K562 (cell line): ENCODE data around the gene SPON2. TPM values are rescaled to one million over a fixed set of nuclear protein-coding genes. Genes with fewer than 3 reads are reported as not detected.
A peak's percentile ranks its signal among the peaks of the same experiment; 100 is the strongest.

Source experiments
- ATAC-seq: fragments of 200-7000 bp; cut with Tn5 transposase; 3 replicates; pipeline ENCODE4 v1.9.1; 2020; ENCODE audit warnings: moderate library complexity
- BruUV-seq: library from RNA; stranded (reverse); fragments of 400-500 nt; replicated peaks from 2 replicates; lab custom pipeline; 2021; lab: Mats Ljungman, UMichigan
- CTCF ChIA-PET: fragments of 300-600 bp; formaldehyde crosslinking; extraction: SDS; loops from one replicate; lab custom pipeline; 2021; ENCODE audit warnings: low intra/inter-chr PET ratio; lab: Yijun Ruan, JAX
- POLR2A ChIA-PET: fragments of 300-600, 350-650 bp; sonication (Branson Sonifier 250); formaldehyde crosslinking; extraction: SDS; loops from one replicate; lab custom pipeline; 2021; ENCODE audit warnings: antibody characterized with exemption, inconsistent platforms; lab: Yijun Ruan, JAX
- DNase-seq, 4 experiments: peaks; one replicate each; pipeline versions ENCODE4 v3.0.0 to v3.0.0-alpha.2; 2011 to 2018; ENCODE audit warnings: low spot score in 3 of 4, mixed read lengths in 3 of 4; ENCODE audit errors: extremely low read depth in 1 of 4
- FAIRE-seq: peaks from 2 replicates; lab custom pipeline; 2011; peaks lifted over from hg19 to GRCh38; lab: Jason Lieb, UNC
- H2AFZ ChIP-seq: 2 replicates; pipeline ENCODE4 v1.6.0; 2011; ENCODE audit warnings: low read depth, low read length, control low read depth, inconsistent platforms
- H3K27ac ChIP-seq: fragments of 200-600 bp; 3 replicates; pipeline ENCODE4 v1.8.0; 2011; ENCODE audit warnings: low read depth, mild to moderate bottlenecking, control low read depth, inconsistent platforms, low read length, moderate library complexity, mixed read lengths; ENCODE audit errors: extremely low read depth
- H3K27me3 ChIP-seq, 2 experiments: fragments of 300-600 bp in 1 of 2; 2 replicates in 1 of 2; 3 replicates in 1 of 2; pipeline versions ENCODE4 v1.6.0 to v1.8.0; 2011; ENCODE audit warnings: inconsistent platforms in 2 of 2, low read length in 2 of 2, mild to moderate bottlenecking in 1 of 2, mixed read lengths in 1 of 2, moderate library complexity in 1 of 2; ENCODE audit not compliant: control insufficient read depth in 2 of 2, insufficient read depth in 2 of 2
- H3K36me3 ChIP-seq: fragments of 300-600 bp; 3 replicates; pipeline ENCODE4 v1.8.0; 2011; ENCODE audit warnings: mild to moderate bottlenecking, low read length, inconsistent platforms; ENCODE audit not compliant: control insufficient read depth, insufficient read depth
- H3K4me1 ChIP-seq, 2 experiments: fragments of 200-600 bp in 1 of 2; replicated peaks in 1 of 2; 2 replicates in 1 of 2; 3 replicates in 1 of 2; pipeline versions ENCODE4 v1.5.1 to v1.8.0; 2011; ENCODE audit warnings: inconsistent platforms in 2 of 2, low read length in 2 of 2, mild to moderate bottlenecking in 1 of 2, mixed read lengths in 1 of 2, moderate library complexity in 1 of 2; ENCODE audit not compliant: control insufficient read depth in 2 of 2, insufficient read depth in 2 of 2
- H3K4me2 ChIP-seq: 2 replicates; pipeline ENCODE4 v1.6.1; 2011; ENCODE audit warnings: low read length, control low read depth, inconsistent platforms, mixed read lengths; ENCODE audit not compliant: insufficient read depth
- H3K4me3 ChIP-seq: fragments of 200-600 bp; sonication (generic), shearing (Covaris generic); 2 replicates; pipeline ENCODE4 v1.5.1; 2016; ENCODE audit warnings: control low read depth, inconsistent platforms
- H3K79me2 ChIP-seq: fragments of 200-600 bp; 3 replicates; pipeline ENCODE4 v1.8.0; 2011; ENCODE audit warnings: low read length, inconsistent platforms; ENCODE audit not compliant: control insufficient read depth, insufficient read depth
- H3K9ac ChIP-seq, 2 experiments: 2 replicates each; pipeline versions ENCODE4 v1.6.0 to v1.6.1; 2011; ENCODE audit warnings: low read depth in 2 of 2, low read length in 2 of 2, control low read depth in 1 of 2, inconsistent platforms in 1 of 2, mild to moderate bottlenecking in 1 of 2, mixed read lengths in 1 of 2; ENCODE audit not compliant: insufficient read depth in 1 of 2
- H3K9me1 ChIP-seq: one replicate; pipeline ENCODE4 v1.6.0; 2011; ENCODE audit warnings: inconsistent platforms, mild to moderate bottlenecking, low read length, moderate library complexity; ENCODE audit not compliant: control insufficient read depth, insufficient read depth
- H3K9me3 ChIP-seq: replicated peaks from 2 replicates; pipeline ENCODE4 v1.5.1; 2011; ENCODE audit warnings: low read depth, low read length, inconsistent platforms; ENCODE audit not compliant: control insufficient read depth, insufficient read depth
- H4K20me1 ChIP-seq: replicated peaks from 2 replicates; pipeline ENCODE4 v1.6.1; 2011; ENCODE audit warnings: low read length, inconsistent platforms, mixed read lengths; ENCODE audit not compliant: control insufficient read depth, insufficient read depth
- ARID4B ChIP-seq: sonication (generic); formaldehyde crosslinking; IDR thresholded peaks from 2 replicates; pipeline ENCODE4 v1.8.0; 2022; ENCODE audit warnings: mild to moderate bottlenecking, missing genetic modification reagents
- CBX8 ChIP-seq: fragments of 200-600 bp; sonication (generic); IDR thresholded peaks from 2 replicates; pipeline ENCODE4 v1.6.1; 2012; ENCODE audit warnings: borderline replicate concordance, mixed run types, low read depth, mild to moderate bottlenecking, moderate library complexity, mixed read lengths, low read length, control low read depth, inconsistent platforms; ENCODE audit not compliant: poor library complexity, severe bottlenecking; ENCODE audit errors: extremely low read depth
- CEBPB ChIP-seq: fragments of 450-650 bp; IDR thresholded peaks from 2 replicates; pipeline ENCODE4 v1.6.1; 2016; ENCODE audit warnings: missing genetic modification characterization, missing compliant biosample characterization
- CEBPG ChIP-seq, 3 experiments: fragments of 200-800 bp in 1 of 3; sonication (Bioruptor generic) in 1 of 3; sonication (generic) in 1 of 3; formaldehyde crosslinking in 1 of 3; IDR thresholded peaks in 2 of 3; conservative IDR thresholded peaks in 1 of 3; 2 replicates each; pipeline versions ENCODE4 v1.6.1 to v1.8.0; 2016 to 2022; ENCODE audit warnings: missing compliant biosample characterization in 2 of 3, missing genetic modification characterization in 2 of 3, mild to moderate bottlenecking in 1 of 3, missing genetic modification reagents in 1 of 3
- MXD1 ChIP-seq: fragments of 250-450 bp; sonication (Bioruptor Pico); IDR thresholded peaks from 2 replicates; pipeline ENCODE4 v1.8.0; 2021; ENCODE audit warnings: borderline replicate concordance, mild to moderate bottlenecking, moderate library complexity; ENCODE audit not compliant: poor library complexity, severe bottlenecking
- RBM22 ChIP-seq: fragments of 200-400 bp; formaldehyde crosslinking; IDR thresholded peaks from 2 replicates; pipeline ENCODE4 v1.6.1; 2018; ENCODE audit warnings: low read length, low read depth; ENCODE audit not compliant: poor library complexity, severe bottlenecking
- WGBS: fragments of 100-300 bp; shearing (Covaris generic); methylation state at CpG from one replicate; pipeline ENCODE4 v1.1.6; 2016; ENCODE audit warnings: low coverage, mixed read lengths; ENCODE audit not compliant: insufficient coverage; ENCODE audit errors: missing lambda C conversion rate; 5-methylcytosine and 5-hydroxymethylcytosine counted together
- in situ Hi-C: fragments of 300-500 bp; cut with MboI; formaldehyde crosslinking; loops from 4 replicates; pipeline ENCODE4 v1.15.0; 2018; ENCODE audit warnings: inconsistent platforms, mixed read lengths
- intact Hi-C: fragments of 100-400 bp; cut with micrococcal nuclease; formaldehyde crosslinking; loops from 2 replicates; pipeline ENCODE4 v1.14.2; 2022
- polyA plus RNA-seq, 8 experiments: library from polyadenylated mRNA; depleted of rRNA in 4 of 8; stranded (reverse) in 5 of 8; unstranded in 3 of 8; fragments of >200 nt; fragmentation: Nextera tagmentation in 2 of 8; fragmentation: Illumina TruSeq in 1 of 8; extraction: Ambion mirVana in 2 of 8; extraction: Trizol in 1 of 8; gene quantifications; 2 replicates each; pipeline versions ENCODE4 v1.2.1 to v1.2.3, GENCODE V29; 2011 to 2014; ENCODE audit warnings: inconsistent platforms in 1 of 8, missing spikeins in 1 of 8
- total RNA-seq, 7 experiments: library from RNA; depleted of rRNA in 6 of 7; stranded (reverse); fragments of >200 nt in 6 of 7; fragmentation: Illumina TruSeq in 2 of 7; extraction: Trizol in 2 of 7; gene quantifications; 2 replicates each; pipeline versions ENCODE4 v1.2.1 to v1.2.3, GENCODE V29; 2011 to 2021; ENCODE audit warnings: low replicate concordance in 1 of 7

Gene SPON2
- total and polyA plus RNA-seq, 9 of the 15 experiments (the other 6 are each of a cell fraction or from before 2014, with no cell fraction given): 0.21 to 2.2 (median 0.83) TPM

- no peaks in the 10 kb centered on the region for H3K4me1 ChIP-seq
- intact Hi-C loops: no loop called here
- no peaks in the 10 kb centered on the region for H4K20me1 ChIP-seq
- no peak overlapping the region for H3K27ac ChIP-seq
- ChIA-PET POLR2A (interaction anchor here (0.5 to 0.7 kb wide), 2 partner anchors 11 to 79 kb away, joined by 3 to 4 read pairs; no protein-coding TSS in a partner anchor), CTCF (no interaction called here)
- H3K4me3 ChIP-seq: no peak overlapping the region
- no peaks in the 10 kb centered on the region for H3K9me1 ChIP-seq
- no TSS peak for BruUV-seq
- no peak overlapping the region for H3K9ac ChIP-seq
- no peak for TF ChIP-seq MXD1 (CRISPR knock-in tag)
- no peak for TF ChIP-seq ARID4B (CRISPR knock-in tag)
- no peak for TF ChIP-seq RBM22
- TF ChIP-seq CEBPB (tag): peak; percentile 94
- peak; percentile 22 for TF ChIP-seq CBX8
- no peak for TF ChIP-seq CEBPG (CRISPR knock-in tag; IDR thresholded peaks at IDR 0.05)
- peak; percentile 76 to 89 for TF ChIP-seq CEBPG (tag; conservative IDR thresholded peaks at IDR 0.05 in 1 of 2, IDR thresholded peaks at IDR 0.05 in 1 of 2)
- H3K27me3 ChIP-seq: peaks cover 31 to 36% of the 10 kb centered on the region in 2 experiments; a peak in 4 of 5 replicates
- FAIRE-seq (no peak), ATAC-seq (no peak), DNase-seq (no peak)
- no peaks in the 10 kb centered on the region for H3K79me2 ChIP-seq
- no peak overlapping the region for H3K4me2 ChIP-seq
- H2AFZ ChIP-seq: no peak overlapping the region
- no peaks in the 10 kb centered on the region for H3K36me3 ChIP-seq
- WGBS: 0% methylated on average over 2 of the region's 2 CpGs
- in situ Hi-C loops: loop anchor here (10.0 kb wide), 1 partner anchor 487 kb away; no protein-coding TSS in a partner anchor
- H3K9me3 ChIP-seq: no peaks in the 10 kb centered on the region
Measured at GRCh38 chr4:1137850-1138249, 34.5 kb downstream of the SPON2 start.
